ENCODE data around the gene MACF1. TPM values are rescaled to one million over a fixed set of nuclear protein-coding genes. Genes with fewer than 3 reads are reported as not detected.

MACF1 gene
- total RNA-seq, 2 donors from 2014 or later = 214 to 251 TPM

- 93 to 100% methylated on average over 2 to 3 of the region's 3 CpGs for WGBS, 2 experiments (ENCODE audit: insufficient coverage in 1 of 2, insufficient read length in 1 of 2)
- H3K9me3 ChIP-seq (ENCODE audit: control insufficient read depth, low read length) = no peaks in the 10 kb centered on the region
- no peak overlapping the region for H3K27ac Mint-ChIP-seq
- H3K27ac ChIP-seq (ENCODE audit: low read depth, low read length) = no peak overlapping the region
- H3K9ac ChIP-seq (ENCODE audit: extremely low read depth, low read length, poor library complexity, severe bottlenecking) = no peak overlapping the region
- no peak overlapping the region for H3K4me3 ChIP-seq (ENCODE audit: low read length)
- no peak overlapping the region for H3K4me3 Mint-ChIP-seq
- no peaks in the 10 kb centered on the region for H3K27me3 ChIP-seq (ENCODE audit: control insufficient read depth, insufficient read depth, low read length, poor library complexity, severe bottlenecking)
- H3K4me1 ChIP-seq (ENCODE audit: control insufficient read depth, insufficient read depth, low read length) = peaks cover 5% of the 10 kb centered on the region
- H3K36me3 Mint-ChIP-seq (ENCODE audit: low read depth) = peaks cover 17% of the 10 kb centered on the region
- no peaks in the 10 kb centered on the region for H3K27me3 Mint-ChIP-seq (ENCODE audit: insufficient read depth)
- no peak for TF ChIP-seq CTCF (conservative IDR thresholded peaks at IDR 0.05)
- H3K36me3 ChIP-seq (ENCODE audit: control insufficient read depth, insufficient read depth, low read length) = peaks cover 4% of the 10 kb centered on the region
- peaks cover 10% of the 10 kb centered on the region for H3K9me3 Mint-ChIP-seq
- DNase-seq = no peak
- no peaks in the 10 kb centered on the region for H3K4me1 Mint-ChIP-seq
Observed at GRCh38 chr1:39239968-39240367, 35.5 kb downstream of the MACF1 start.

GRCh38 chr1:39243302-39243701 is 38.8 kb downstream of the MACF1 start:
- Histone ChIP-seq H3K27me3 (ENCODE audit: control insufficient read depth, insufficient read depth, low read length, poor library complexity, severe bottlenecking) (no peaks in the 10 kb centered on the region), H3K36me3 (ENCODE audit: control insufficient read depth, insufficient read depth, low read length) (no peaks in the 10 kb centered on the region), H3K4me1 (ENCODE audit: control insufficient read depth, insufficient read depth, low read length) (peaks cover 5% of the 10 kb centered on the region), H3K27ac (ENCODE audit: low read depth, low read length) (no peak overlapping the region), H3K9ac (ENCODE audit: extremely low read depth, low read length, poor library complexity, severe bottlenecking) (no peak overlapping the region), H3K4me3 (ENCODE audit: low read length) (no peak overlapping the region), H3K9me3 (ENCODE audit: control insufficient read depth, low read length) (no peaks in the 10 kb centered on the region)
- 85 to 96% methylated on average over 2 of the region's 2 CpGs for WGBS, 2 experiments (ENCODE audit: insufficient coverage in 1 of 2, insufficient read length in 1 of 2)
- Mint-ChIP-seq H3K9me3 (no peaks in the 10 kb centered on the region), H3K27me3 (ENCODE audit: insufficient read depth) (no peaks in the 10 kb centered on the region), H3K4me3 (no peak overlapping the region), H3K27ac (no peak overlapping the region), H3K4me1 (no peaks in the 10 kb centered on the region), H3K36me3 (ENCODE audit: low read depth) (peaks cover 3% of the 10 kb centered on the region)
- TF ChIP-seq CTCF (conservative IDR thresholded peaks at IDR 0.05) = no peak
- DNase-seq = no peak

GRCh38 chr1:39250460-39251240 is 46.2 kb downstream of the MACF1 start:
- no peaks in the 10 kb centered on the region for H3K27me3 ChIP-seq (ENCODE audit: control insufficient read depth, insufficient read depth, low read length, poor library complexity, severe bottlenecking)

More at GRCh38 chr1:39250460-39251240, 46.2 kb downstream of the MACF1 start:
- H3K9me3 Mint-ChIP-seq = no peaks in the 10 kb centered on the region
- Histone ChIP-seq H3K9ac (ENCODE audit: extremely low read depth, low read length, poor library complexity, severe bottlenecking) (no peak overlapping the region), H3K36me3 (ENCODE audit: control insufficient read depth, insufficient read depth, low read length) (peaks cover 7% of the 10 kb centered on the region), H3K4me1 (ENCODE audit: control insufficient read depth, insufficient read depth, low read length) (peaks cover 4% of the 10 kb centered on the region), H3K4me3 (ENCODE audit: low read length) (no peak overlapping the region), H3K27ac (ENCODE audit: low read depth, low read length) (no peak overlapping the region), H3K9me3 (ENCODE audit: control insufficient read depth, low read length) (no peaks in the 10 kb centered on the region)
- no peak for DNase-seq
- no peak for TF ChIP-seq CTCF (conservative IDR thresholded peaks at IDR 0.05)
- H3K4me3 Mint-ChIP-seq = no peak overlapping the region
- WGBS, 2 experiments (ENCODE audit: insufficient coverage in 1 of 2, insufficient read length in 1 of 2) = 100% methylated on average over 1 of the region's 2 CpGs; no CpG with 5 or more reads in 1 of the 2 experiments
- no peaks in the 10 kb centered on the region for H3K4me1 Mint-ChIP-seq
- H3K36me3 Mint-ChIP-seq (ENCODE audit: low read depth) = peaks cover 15% of the 10 kb centered on the region
- no peak overlapping the region for H3K27ac Mint-ChIP-seq
- no peaks in the 10 kb centered on the region for H3K27me3 Mint-ChIP-seq (ENCODE audit: insufficient read depth)
